ENCODE measurements around the gene NLRP7. TPM values are rescaled to one million over a fixed set of nuclear protein-coding genes. Genes with fewer than 3 reads are reported as not detected.
A peak's percentile ranks its signal among the peaks of the same experiment; 100 is the strongest.
"Not testable (repeated sequence)": the region's sequence is repeated elsewhere in the genome, so short reads cannot be mapped to it uniquely, and the experiment has no call there.

NLRP7 gene
- total RNA-seq, 6 experiments from 2014 or later, result not detected

DNA sequence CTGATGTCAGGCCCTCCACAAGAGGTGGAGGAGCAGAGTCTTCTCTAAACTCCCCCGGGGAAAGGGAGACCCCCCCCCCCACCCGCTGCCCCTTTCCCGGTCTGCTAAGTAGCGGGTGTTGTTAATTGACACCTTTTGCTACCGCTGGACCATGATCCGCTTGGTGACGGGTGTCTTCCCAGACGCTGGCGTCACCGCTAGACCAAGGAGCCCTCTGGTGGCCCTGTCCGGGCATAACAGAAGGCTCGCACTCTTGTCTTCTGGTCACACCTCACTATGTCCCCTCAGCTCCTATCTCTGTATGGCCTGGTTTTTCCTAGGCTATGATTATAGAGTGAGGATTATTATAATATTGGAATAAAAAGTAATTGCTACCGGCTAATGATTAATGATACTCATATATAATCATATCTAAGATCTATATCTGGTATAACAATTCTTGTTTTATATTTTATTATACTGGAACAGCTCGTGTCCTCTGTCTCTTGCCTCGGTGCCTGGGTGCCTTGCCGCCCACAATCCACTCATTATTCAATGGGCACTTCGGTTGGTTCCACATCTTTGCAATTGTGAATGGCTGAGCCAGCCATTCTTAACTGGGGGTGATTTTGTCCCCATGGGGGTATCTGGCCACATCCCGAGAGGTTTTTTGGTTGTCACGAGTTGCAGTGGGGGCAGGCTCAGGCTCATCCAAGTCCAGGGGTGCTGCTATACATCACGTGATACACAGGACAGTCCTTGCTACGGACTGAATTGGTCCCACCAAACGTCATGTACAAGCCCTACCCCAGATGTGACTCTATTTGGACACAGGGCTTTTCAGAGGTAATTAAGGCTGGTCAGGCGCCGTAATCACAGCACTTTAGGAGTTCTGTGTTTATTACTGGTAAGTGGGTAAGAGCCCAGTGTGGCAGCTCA, 27.4 kb downstream of the NLRP7 start:
- H3K4me3 ChIP-seq; H3K27me3 ChIP-seq; intact Hi-C loops (cut with DNase I); H3K27ac ChIP-seq; ATAC-seq; H3K4me1 ChIP-seq; H3K36me3 ChIP-seq; H3K9me3 ChIP-seq: not testable (repeated sequence)
- TF ChIP-seq, protein P1, sequence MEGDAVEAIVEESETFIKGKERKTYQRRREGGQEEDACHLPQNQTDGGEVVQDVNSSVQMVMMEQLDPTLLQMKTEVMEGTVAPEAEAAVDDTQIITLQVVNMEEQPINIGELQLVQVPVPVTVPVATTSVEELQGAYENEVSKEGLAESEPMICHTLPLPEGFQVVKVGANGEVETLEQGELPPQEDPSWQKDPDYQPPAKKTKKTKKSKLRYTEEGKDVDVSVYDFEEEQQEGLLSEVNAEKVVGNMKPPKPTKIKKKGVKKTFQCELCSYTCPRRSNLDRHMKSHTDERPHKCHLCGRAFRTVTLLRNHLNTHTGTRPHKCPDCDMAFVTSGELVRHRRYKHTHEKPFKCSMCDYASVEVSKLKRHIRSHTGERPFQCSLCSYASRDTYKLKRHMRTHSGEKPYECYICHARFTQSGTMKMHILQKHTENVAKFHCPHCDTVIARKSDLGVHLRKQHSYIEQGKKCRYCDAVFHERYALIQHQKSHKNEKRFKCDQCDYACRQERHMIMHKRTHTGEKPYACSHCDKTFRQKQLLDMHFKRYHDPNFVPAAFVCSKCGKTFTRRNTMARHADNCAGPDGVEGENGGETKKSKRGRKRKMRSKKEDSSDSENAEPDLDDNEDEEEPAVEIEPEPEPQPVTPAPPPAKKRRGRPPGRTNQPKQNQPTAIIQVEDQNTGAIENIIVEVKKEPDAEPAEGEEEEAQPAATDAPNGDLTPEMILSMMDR (IDR thresholded peaks at IDR 0.05), result peak; percentile 14 to 32 (median 24)
- WGBS (ENCODE audit: insufficient coverage, low coverage, low lambda C conversion rate, missing lambda C conversion rate), result 38% methylated on average over 11 of the region's 24 CpGs
- DNase-seq, result peak in 1 of 3 donors; percentile 22

DNA sequence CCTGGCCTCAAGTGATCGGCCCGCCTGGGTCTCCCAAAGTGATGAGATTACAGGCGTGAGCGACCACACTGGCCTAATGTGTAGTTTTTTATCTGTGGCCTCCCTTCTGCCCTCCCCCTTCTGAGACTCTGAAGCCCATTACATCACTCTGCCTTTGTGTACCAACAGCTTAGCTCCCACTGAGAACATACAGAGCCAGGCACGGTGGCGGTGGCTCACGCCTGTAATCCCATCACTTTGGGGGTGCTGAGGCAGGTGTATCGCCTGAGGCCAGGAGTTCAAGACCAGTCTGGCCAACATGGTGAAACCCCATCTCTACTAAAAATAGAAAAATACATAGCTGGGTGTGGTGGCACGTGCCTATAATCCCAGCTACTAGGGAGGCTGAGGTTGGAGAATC, 28.8 kb downstream of the NLRP7 start:
- DNase-seq (no peak), ATAC-seq (no peak)
- H3K27me3 ChIP-seq, result no peaks in the 10 kb centered on the region
- no peaks in the 10 kb centered on the region for H3K9me3 ChIP-seq
- no peak overlapping the region for H3K4me3 ChIP-seq
- no peak overlapping the region for H3K27ac ChIP-seq
- no peaks in the 10 kb centered on the region for H3K36me3 ChIP-seq
- no peaks in the 10 kb centered on the region for H3K4me1 ChIP-seq
- WGBS (ENCODE audit: insufficient coverage, low coverage, low lambda C conversion rate, missing lambda C conversion rate), result 67% methylated on average over 8 of the region's 9 CpGs
- intact Hi-C loops (cut with DNase I), result no loop called here
- no peak for TF ChIP-seq POLR2A (IDR thresholded peaks at IDR 0.05)
- TF ChIP-seq, protein P1 (IDR thresholded peaks at IDR 0.05), result no peak

DNA sequence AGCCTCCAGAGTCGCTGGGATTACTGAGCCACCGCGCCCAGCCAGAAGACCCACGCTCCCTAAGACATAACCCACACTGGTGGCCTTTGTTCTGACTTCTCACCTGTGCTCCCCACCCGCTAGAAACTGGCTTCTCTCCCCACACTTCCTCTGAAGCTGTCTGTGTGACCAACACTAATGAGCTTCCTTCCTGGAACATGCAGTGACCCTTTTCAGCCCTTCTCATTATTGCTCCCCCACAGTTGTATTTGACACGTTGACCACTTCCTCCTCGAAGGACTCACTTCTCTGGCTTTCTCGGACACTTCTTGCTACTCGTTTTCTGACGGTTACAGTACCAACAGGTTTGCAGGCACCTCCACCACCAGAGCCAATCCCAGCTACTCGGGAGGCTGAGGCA, 30.5 kb downstream of the NLRP7 start:
- peak in 1 of 3 donors; percentile 30 for DNase-seq
- H3K9me3 ChIP-seq, result no peaks in the 10 kb centered on the region

DNA sequence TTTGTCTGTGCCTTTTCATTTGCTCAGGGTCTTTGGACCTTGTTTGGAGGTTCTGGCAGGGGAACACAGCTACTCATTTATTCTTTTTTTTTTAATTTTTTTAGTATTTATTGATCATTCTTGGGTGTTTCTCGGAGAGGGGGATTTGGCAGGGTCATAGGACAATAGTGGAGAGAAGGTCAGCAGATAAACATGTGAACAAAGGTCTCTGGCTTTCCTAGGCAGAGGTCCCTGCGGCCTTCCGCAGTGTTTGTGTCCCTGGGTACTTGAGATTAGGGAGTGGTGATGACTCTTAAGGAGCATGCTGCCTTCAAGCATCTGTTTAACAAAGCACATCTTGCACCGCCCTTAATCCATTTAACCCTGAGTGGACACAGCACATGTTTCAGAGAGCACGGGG, 39.4 kb downstream of the NLRP7 start:
- not testable (repeated sequence) for ATAC-seq
- 40% methylated on average over 1 of the region's 5 CpGs for WGBS (ENCODE audit: insufficient coverage, low coverage, low lambda C conversion rate, missing lambda C conversion rate)

More for the DNA sequence above, 30.5 kb downstream of the NLRP7 start:
- Histone ChIP-seq H3K4me1 (no peaks in the 10 kb centered on the region), H3K27ac (no peak overlapping the region), H3K36me3 (no peaks in the 10 kb centered on the region), H3K27me3 (no peaks in the 10 kb centered on the region), H3K4me3 (no peak overlapping the region)
- 29% methylated on average over 8 of the region's 11 CpGs for WGBS (ENCODE audit: insufficient coverage, low coverage, low lambda C conversion rate, missing lambda C conversion rate)
- no peak for TF ChIP-seq POLR2A (IDR thresholded peaks at IDR 0.05)
- TF ChIP-seq, protein P1 (IDR thresholded peaks at IDR 0.05), result no peak
- ATAC-seq, result peak; percentile 17 to 59 (median 37)
- intact Hi-C loops (cut with DNase I), result no loop called here

DNA sequence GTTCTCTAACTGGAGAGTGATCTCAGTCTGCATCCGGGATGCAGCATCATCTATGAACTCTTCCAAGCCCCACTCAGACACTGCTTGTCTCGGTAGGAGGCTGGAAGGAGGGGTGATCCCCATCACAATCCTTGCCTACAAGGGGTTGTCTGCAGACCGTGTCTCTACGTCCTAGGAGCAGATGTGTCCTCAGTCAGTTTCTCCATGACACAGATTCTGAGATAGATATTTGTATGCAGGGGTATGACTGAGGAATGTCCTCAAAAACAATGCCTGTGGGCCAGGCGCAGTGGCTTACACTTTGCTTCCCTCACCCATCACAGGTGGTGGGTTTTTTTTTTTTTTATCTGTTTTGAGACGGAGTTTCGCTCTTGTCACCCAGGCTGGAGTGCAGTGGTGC, 40.5 kb downstream of the NLRP7 start:
- 60% methylated on average over 6 of the region's 7 CpGs for WGBS (ENCODE audit: insufficient coverage, low coverage, low lambda C conversion rate, missing lambda C conversion rate)
- H3K27me3 ChIP-seq, result no peaks in the 10 kb centered on the region
- TF ChIP-seq POLR2A (IDR thresholded peaks at IDR 0.05), result no peak
- TF ChIP-seq, protein P1 (IDR thresholded peaks at IDR 0.05), result no peak
- no peaks in the 10 kb centered on the region for H3K9me3 ChIP-seq
- ATAC-seq (no peak), DNase-seq (peak in 1 of 3 donors; percentile 4)
- no peak overlapping the region for H3K27ac ChIP-seq
- H3K36me3 ChIP-seq, result no peaks in the 10 kb centered on the region
- no peak overlapping the region for H3K4me3 ChIP-seq
- H3K4me1 ChIP-seq, result no peaks in the 10 kb centered on the region
- intact Hi-C loops (cut with DNase I), result no loop called here

More for the DNA sequence above, 39.4 kb downstream of the NLRP7 start:
- H3K36me3 ChIP-seq; H3K4me3 ChIP-seq; H3K27me3 ChIP-seq; DNase-seq; H3K9me3 ChIP-seq; H3K27ac ChIP-seq; H3K4me1 ChIP-seq; intact Hi-C loops (cut with DNase I): not testable (repeated sequence)
